Stomach (tissue), 4 donors: ENCODE measurements around the gene CHD3.

Experiments used
- POLR2AphosphoS5 ChIP-seq, 3 donors: sonication (generic); formaldehyde crosslinking; IDR thresholded peaks; one replicate each; pipeline ENCODE4 v1.6.1; 2016; ENCODE audit warnings: antibody characterized with exemption in 3 of 3
- TF ChIP-seq, protein P1 (sequence below), 7 experiments: fragments of 450-650 bp in 4 of 7; fragments of 200-600 bp in 3 of 7; sonication (generic) in 3 of 7; IDR thresholded peaks; one replicate each; pipeline ENCODE4 v1.5.1; 2016 to 2019; ENCODE audit warnings: antibody characterized with exemption in 7 of 7, control low read depth in 2 of 7, mild to moderate bottlenecking in 1 of 7

DNA sequence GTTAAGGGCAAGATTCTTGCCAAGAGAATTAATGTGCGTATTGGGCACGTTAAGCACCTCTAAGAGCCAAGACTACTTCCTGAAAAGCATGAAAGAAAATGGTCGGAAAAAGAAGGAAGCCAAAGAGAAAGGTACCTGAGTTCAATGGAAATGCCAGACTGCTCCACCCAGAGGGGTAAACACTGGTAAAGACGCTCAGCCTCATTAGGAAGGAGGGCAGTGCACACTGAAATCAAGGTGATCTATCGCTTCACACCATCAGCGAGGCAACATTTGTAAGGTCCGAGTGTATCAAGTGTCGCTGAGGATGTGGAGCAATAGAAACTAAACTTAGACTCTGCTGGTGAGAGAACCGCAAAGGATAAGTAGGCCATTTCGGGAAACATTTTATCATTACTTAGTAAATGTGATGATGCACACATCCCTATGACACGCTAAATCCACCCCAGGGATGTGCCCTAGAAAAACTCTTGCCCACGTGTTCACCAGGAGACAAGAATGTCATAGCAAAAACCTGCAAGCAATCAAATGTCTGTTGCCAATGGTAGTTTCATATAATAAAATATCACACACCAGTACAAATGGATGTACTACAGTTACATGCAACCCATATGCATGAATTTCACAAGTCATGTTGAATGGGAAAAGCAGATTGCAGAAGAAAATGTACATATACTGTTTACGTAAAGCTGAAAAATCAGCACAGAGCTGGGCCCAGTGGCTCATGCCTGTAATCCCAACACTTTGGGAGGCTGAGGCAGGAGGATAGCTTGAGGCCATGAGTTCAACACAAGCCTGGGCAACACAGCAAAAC is 67.0 kb downstream of the CHD3 start:
- TF ChIP-seq, protein P1, sequence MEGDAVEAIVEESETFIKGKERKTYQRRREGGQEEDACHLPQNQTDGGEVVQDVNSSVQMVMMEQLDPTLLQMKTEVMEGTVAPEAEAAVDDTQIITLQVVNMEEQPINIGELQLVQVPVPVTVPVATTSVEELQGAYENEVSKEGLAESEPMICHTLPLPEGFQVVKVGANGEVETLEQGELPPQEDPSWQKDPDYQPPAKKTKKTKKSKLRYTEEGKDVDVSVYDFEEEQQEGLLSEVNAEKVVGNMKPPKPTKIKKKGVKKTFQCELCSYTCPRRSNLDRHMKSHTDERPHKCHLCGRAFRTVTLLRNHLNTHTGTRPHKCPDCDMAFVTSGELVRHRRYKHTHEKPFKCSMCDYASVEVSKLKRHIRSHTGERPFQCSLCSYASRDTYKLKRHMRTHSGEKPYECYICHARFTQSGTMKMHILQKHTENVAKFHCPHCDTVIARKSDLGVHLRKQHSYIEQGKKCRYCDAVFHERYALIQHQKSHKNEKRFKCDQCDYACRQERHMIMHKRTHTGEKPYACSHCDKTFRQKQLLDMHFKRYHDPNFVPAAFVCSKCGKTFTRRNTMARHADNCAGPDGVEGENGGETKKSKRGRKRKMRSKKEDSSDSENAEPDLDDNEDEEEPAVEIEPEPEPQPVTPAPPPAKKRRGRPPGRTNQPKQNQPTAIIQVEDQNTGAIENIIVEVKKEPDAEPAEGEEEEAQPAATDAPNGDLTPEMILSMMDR (IDR thresholded peaks at IDR 0.05): no peak
- peak in 1 of 3 donors; percentile 15 for TF ChIP-seq POLR2AphosphoS5 (IDR thresholded peaks at IDR 0.05)
